GM19467 (cell line): Measurements from ENCODE around the gene MTIF2.
"Not testable (repeated sequence)": the region's sequence is repeated elsewhere in the genome, so short reads cannot be mapped to it uniquely, and the experiment has no call there.

Experiments used
- ATAC-seq: cut with Tn5 transposase; IDR thresholded peaks from one replicate; pipeline ENCODE4 v1.9.1; 2021; ENCODE audit warnings: mild to moderate bottlenecking, moderate library complexity; ENCODE audit not compliant: unreplicated experiment

Gene MTIF2

DNA sequence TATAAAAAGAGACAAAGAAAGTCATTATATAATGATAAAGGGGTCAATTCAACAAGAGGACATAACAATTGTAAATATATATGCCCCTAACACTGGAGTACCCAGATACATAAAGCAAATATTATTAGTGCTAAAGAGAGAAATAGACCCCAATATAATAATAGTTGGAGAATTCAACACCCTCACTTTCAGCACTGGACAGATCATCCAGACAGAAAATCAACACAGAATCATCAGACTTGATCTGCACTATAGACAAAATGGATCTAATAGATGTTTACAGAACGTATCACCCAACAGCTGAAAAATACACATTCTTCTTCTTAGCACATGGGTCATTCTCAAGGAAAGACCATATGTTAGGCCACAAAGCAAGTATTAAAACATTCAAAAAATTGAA lies 68.6 kb downstream of the MTIF2 start:
- no peak for ATAC-seq

- ATAC-seq, result no peak
Measured at GRCh38 chr2:55196526-55196925, 72.5 kb downstream of the MTIF2 start.

GRCh38 chr2:55191888-55192287 lies 77.1 kb downstream of the MTIF2 start:
- not testable (repeated sequence) for ATAC-seq

DNA sequence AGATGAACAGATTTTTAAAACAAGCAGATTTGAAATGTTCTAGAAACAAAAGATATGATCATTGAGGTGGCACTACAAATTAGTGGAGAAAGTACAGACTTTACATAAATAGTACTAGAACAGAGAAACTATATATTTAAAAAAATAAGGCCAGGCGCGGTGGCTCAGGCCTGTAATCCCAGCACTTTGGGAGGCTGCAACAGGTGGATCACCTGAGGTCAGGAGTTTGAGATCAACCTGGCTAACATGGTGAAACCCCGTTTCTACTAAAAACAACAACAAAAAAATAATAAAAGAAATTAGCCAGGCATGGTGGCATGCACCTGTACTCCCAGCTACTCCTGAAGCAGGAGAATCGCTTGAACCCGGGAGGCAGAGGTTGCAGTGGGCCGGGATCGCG lies 82.2 kb downstream of the MTIF2 start:
- ATAC-seq, result not testable (repeated sequence)
